Neuron (in vitro differentiated cells): Measurements from ENCODE around the gene C12orf76.
A peak's percentile ranks its signal among the peaks of the same experiment; 100 is the strongest.
"Not testable (repeated sequence)": the region's sequence is repeated elsewhere in the genome, so short reads cannot be mapped to it uniquely, and the experiment has no call there.

Experiments used
- H2AFZ ChIP-seq: one replicate; pipeline ENCODE4 v1.6.1; 2013; ENCODE audit warnings: low read depth, mild to moderate bottlenecking, inconsistent platforms, low read length, moderate library complexity
- H3K27me3 ChIP-seq: one replicate; pipeline ENCODE4 v1.6.1; 2013; ENCODE audit warnings: low read length; ENCODE audit not compliant: insufficient read depth
- H3K36me3 ChIP-seq: one replicate; pipeline ENCODE4 v1.6.1; 2013; ENCODE audit warnings: low read length; ENCODE audit not compliant: insufficient read depth
- H3K4me1 ChIP-seq: one replicate; pipeline ENCODE4 v1.6.1; 2013; ENCODE audit warnings: low read length; ENCODE audit not compliant: insufficient read depth
- H3K4me3 ChIP-seq: 2 replicates; pipeline ENCODE4 v1.5.1; 2013; ENCODE audit warnings: mild to moderate bottlenecking, low read length, moderate library complexity
- H3K9me3 ChIP-seq: one replicate; pipeline ENCODE4 v1.6.1; 2013; ENCODE audit warnings: low read length

Gene C12orf76, protein sequence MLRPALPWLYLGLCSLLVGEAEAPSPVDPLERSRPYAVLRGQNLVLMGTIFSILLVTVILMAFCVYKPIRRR

DNA sequence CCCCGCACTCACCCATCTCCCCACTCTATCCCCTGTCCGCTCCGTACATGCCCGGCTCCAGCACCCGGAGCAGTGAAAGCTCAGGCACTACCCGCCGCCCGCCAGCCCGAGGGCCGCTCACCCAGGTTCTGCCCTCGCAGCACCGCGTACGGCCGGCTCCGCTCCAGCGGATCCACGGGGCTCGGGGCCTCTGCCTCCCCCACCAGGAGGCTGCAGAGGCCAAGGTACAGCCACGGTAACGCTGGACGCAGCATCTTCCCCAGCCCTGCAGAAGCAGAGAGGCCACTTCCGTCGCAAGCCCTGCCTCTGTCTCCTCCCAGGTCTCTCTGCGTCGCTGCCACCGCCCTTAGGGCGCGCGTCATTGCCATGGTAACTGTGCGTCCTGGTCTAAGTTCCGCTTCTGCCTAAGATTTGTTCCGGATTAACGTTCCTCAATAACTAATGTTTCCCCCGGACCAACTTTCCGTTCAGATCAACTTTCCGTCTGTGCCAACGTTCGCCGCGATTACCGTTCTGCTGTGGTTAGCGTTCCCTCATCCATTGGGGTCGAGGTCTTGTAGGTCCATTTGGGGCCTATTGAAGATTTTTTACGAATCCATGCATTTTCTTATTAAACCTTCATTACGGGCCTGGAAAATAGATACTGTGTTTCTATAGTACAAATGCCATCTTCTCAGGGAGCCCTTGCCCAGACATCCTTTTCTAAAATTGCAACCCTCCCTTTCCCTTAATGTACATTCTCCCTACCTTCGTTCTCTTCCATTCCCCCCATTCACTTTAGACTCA is at the start of gene C12orf76:
Gene C12orf76, minus strand, starts transcription at position 281 of the 786 bp plus-strand sequence. Its CDS starts 27 bp downstream, at position 254.
- Histone ChIP-seq H3K36me3 (no peaks in the 10 kb centered on the region), H2AFZ (peak within 1 kb of the TSS; percentile 38), H3K9me3 (no peaks in the 10 kb centered on the region), H3K4me1 (peaks cover 14% of the 10 kb centered on the region), H3K27me3 (no peaks in the 10 kb centered on the region), H3K4me3 (peak within 1 kb of the TSS; percentile 79)

GRCh38 chr12:110093631-110094311 is 45.4 kb upstream of the C12orf76 start:
- Histone ChIP-seq H3K27me3 (peaks cover 3% of the 10 kb centered on the region), H3K4me1 (no peaks in the 10 kb centered on the region), H3K4me3 (no peak overlapping the region), H2AFZ (no peak overlapping the region), H3K9me3 (no peaks in the 10 kb centered on the region), H3K36me3 (no peaks in the 10 kb centered on the region)

DNA sequence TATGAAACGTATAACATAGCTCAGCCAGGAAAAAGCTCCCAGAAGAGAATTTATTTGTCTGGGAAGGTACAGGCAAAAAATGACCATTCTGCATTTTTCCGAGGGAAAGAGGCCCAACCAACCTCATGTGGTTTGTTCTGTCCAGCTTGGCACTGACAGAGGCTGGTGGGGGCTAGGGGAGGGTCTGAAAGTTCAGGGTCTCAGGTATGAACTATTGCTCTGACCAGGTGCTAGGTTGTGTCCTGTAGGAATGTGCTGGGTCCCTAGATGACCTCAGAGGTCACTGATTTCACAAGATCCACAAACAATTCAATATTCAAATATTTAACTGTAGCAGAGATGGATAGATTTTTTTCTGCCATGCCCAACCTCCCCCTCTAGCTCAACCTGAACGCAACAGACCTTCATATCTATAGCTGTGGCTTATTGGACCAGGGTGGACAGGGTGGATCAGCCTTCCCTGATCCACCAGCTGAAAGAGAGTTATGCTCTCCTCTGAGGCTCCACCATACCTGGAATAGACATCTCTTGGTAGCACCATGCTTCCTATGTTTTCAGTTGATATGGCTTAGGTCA is 42.9 kb upstream of the C12orf76 start:
- Histone ChIP-seq H3K4me3 (no peak overlapping the region), H3K4me1 (no peaks in the 10 kb centered on the region), H3K9me3 (no peaks in the 10 kb centered on the region), H3K27me3 (peaks cover 3% of the 10 kb centered on the region), H2AFZ (no peak overlapping the region), H3K36me3 (no peaks in the 10 kb centered on the region)

DNA sequence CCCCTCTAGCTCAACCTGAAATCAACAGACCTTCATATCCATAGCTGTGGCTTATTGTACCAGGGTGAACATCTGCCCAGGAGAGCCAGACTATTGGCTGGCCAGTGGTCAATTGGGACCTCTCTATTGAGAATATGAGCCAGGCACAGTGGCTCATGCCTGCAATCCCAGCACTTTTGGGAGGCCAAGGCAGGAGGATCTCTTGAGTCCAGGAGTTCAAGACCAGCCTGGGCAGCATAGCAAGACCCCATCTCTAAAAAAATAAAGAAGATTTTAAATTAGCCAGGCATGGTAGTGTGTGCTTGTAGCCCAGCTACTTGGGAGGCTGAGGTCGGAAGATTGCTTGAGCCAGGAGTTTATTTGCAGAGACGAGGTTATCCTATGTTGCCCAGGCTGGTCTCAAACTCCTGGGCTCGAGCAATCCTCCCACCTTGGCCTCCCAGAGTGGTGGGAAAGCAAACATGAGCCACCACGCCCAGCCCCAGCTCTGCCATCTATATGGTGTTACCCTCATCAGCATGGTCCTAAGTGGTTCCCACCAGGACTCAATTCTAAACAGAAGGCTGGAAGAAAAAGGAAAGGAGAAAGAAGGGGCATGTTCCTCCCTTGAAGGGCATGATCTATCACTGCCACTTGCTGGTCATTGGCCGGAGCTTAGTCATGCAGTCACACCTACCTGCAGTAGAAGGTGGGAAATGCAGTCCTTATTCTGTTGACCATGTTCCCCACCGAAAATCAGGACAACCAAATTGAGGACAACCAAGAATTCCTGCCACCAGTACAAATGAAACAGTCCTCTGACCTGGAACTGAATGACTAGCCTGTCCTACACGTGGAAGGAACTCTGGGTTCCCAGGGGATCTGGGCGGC is 42.2 kb upstream of the C12orf76 start:
- Histone ChIP-seq H3K4me1 (peaks cover 3% of the 10 kb centered on the region), H2AFZ (no peak overlapping the region), H3K27me3 (peaks cover 3% of the 10 kb centered on the region), H3K36me3 (no peaks in the 10 kb centered on the region), H3K9me3 (no peaks in the 10 kb centered on the region), H3K4me3 (no peak overlapping the region)

DNA sequence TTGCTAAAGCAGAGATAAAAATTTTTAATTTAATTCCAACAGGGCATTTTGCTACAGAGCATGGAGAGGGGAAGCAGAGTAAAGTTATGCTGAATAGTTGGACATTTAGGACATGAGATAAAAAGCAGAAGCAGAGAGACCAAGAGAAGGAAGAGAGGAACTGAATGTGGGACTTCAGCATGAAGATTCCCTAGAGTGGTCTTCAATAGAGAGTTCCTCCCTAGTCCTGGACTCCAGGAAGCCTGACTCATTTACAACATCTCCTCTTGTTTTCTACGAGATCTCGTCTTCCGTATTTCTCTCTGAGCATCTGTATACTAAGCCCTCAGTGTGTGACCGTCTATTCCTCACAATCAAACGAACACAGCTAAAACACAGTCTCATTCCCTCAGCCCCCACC is 40.6 kb upstream of the C12orf76 start:
- Histone ChIP-seq H2AFZ (no peak overlapping the region), H3K9me3 (no peaks in the 10 kb centered on the region), H3K4me1 (peaks cover 7% of the 10 kb centered on the region), H3K27me3 (peaks cover 3% of the 10 kb centered on the region), H3K36me3 (no peaks in the 10 kb centered on the region), H3K4me3 (no peak overlapping the region)

DNA sequence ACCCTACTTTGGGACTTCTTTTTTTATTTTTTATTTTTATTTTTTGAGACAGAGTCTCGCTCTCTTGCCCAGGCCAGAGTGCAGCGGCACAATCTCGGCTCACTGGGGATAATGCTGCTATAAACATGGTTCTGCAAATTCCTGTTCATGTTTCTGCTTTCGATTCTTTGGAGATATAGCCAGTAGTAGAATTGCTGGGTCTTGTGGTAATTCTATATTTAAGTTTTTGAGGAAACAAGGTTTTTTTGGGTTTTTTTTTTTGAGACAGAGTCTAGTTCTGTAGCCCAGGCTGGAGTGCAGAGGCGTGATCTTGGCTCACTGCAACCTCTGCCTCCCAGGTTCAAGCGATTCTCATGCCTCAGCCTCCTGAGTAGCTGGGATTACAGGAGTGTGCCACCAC is 39.9 kb upstream of the C12orf76 start:
- H3K4me1 ChIP-seq, H3K4me3 ChIP-seq, H3K27me3 ChIP-seq, H3K9me3 ChIP-seq, H2AFZ ChIP-seq, H3K36me3 ChIP-seq: not testable (repeated sequence)

- no peaks in the 10 kb centered on the region for H3K9me3 ChIP-seq
- no peaks in the 10 kb centered on the region for H3K36me3 ChIP-seq
- peaks cover 7% of the 10 kb centered on the region for H3K4me1 ChIP-seq
- H3K27me3 ChIP-seq = peaks cover 3% of the 10 kb centered on the region
- H2AFZ ChIP-seq = no peak overlapping the region
- H3K4me3 ChIP-seq = no peak overlapping the region
These were observed 36.1 kb upstream of the C12orf76 start for GRCh38 chr12:110084314-110085015.

DNA sequence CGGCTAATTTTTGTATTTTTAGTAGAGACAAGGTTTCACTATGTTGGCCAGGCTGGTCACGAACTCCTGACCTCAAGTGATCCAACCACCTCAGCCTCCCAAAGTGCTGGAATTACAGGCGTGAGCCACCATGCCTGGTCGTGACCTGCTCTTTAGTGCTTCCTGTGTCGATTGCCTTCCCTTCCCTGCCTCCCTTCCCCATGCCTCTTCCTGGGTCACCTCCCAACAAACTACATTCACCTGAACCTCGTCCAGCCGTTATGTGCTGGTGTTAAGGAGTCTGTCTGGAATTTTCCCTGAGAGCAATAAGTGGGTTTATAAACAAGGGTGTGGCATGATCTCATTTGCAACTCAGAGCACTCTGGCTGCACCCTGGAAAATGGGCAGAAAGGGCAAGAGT is 32.1 kb upstream of the C12orf76 start:
- Histone ChIP-seq H3K4me3 (no peak overlapping the region), H3K36me3 (no peaks in the 10 kb centered on the region), H3K9me3 (no peaks in the 10 kb centered on the region), H3K27me3 (no peaks in the 10 kb centered on the region), H2AFZ (no peak overlapping the region), H3K4me1 (peaks cover 4% of the 10 kb centered on the region)

GRCh38 chr12:110079477-110080400 is 31.4 kb upstream of the C12orf76 start:
- Histone ChIP-seq H3K4me1 (no peaks in the 10 kb centered on the region), H3K4me3 (no peak overlapping the region), H3K9me3 (no peaks in the 10 kb centered on the region), H3K27me3 (no peaks in the 10 kb centered on the region), H3K36me3 (no peaks in the 10 kb centered on the region), H2AFZ (peak overlapping the region; percentile 27)

DNA sequence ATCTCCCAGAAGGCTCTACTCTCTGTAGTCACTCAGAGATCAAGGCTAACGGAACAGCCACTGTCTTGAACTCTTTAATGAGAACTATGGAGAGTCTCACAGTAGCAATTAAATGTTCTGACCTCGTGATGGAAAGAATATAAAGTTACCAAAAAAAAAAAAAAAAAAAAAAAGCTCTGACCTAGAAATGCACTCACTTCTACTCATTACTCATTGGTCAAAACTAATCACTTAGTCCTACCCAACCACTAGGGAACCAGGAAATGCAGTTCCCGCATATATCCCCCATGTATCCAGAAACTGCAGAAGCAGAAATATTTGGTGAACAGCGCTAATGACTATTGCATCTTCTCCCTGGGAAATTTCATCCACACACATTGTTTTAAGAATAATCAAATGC is 29.5 kb upstream of the C12orf76 start:
- Histone ChIP-seq H3K9me3 (no peaks in the 10 kb centered on the region), H3K36me3 (no peaks in the 10 kb centered on the region), H3K27me3 (no peaks in the 10 kb centered on the region), H3K4me3 (no peak overlapping the region), H2AFZ (no peak overlapping the region), H3K4me1 (no peaks in the 10 kb centered on the region)

DNA sequence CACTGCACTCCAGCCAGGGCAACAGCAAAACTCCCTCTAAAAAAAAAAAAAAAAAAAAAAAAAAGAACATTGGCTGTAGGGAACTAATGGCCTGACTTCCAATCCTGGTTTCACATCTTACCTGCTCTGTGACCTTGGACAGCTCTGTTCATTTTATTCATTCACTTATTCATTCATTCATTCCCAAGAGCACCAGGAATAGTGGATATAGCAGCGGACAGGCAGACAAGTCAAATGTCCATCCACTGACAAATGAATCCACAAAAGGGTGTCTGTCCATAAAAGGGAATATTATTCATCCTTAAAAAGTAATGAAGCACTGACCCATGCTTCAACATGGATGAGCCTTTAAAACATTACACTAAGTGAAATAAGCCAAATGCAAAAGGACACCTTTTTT is 27.6 kb upstream of the C12orf76 start:
- Histone ChIP-seq H3K27me3 (no peaks in the 10 kb centered on the region), H3K4me3 (no peak overlapping the region), H3K9me3 (no peaks in the 10 kb centered on the region), H3K4me1 (no peaks in the 10 kb centered on the region), H3K36me3 (no peaks in the 10 kb centered on the region), H2AFZ (no peak overlapping the region)
